Measurements from ENCODE around the gene KITLG.

- no peak for TF ChIP-seq CTCF (IDR thresholded peaks at IDR 0.05)
- TF ChIP-seq CEBPB (IDR thresholded peaks at IDR 0.05): no peak
- peak; percentile 84 for TF ChIP-seq MAFK (IDR thresholded peaks at IDR 0.05; ENCODE audit: partially characterized antibody)
- no peak for TF ChIP-seq POLR2A (IDR thresholded peaks at IDR 0.05; ENCODE audit: low read length)
- TF ChIP-seq EHMT2 (IDR thresholded peaks at IDR 0.05; ENCODE audit: low read depth): no peak
- TF ChIP-seq SMC3 (IDR thresholded peaks at IDR 0.05): no peak
- TF ChIP-seq CHD2 (IDR thresholded peaks at IDR 0.05; ENCODE audit: low read length, partially characterized antibody): no peak
- no peak for TF ChIP-seq REST (IDR thresholded peaks at IDR 0.05)
Measured at GRCh38 chr12:88562846-88563582, 17.3 kb downstream of the KITLG start.
